HCT116 (cell line): ENCODE results near the gene ETV7.

ENCODE experiments used
- CEBPB ChIP-seq: IDR thresholded peaks from 2 replicates; pipeline ENCODE4 v1.6.1; 2012; ENCODE audit warnings: low read depth
- CTCF ChIP-seq, 3 experiments: fragments of 200-600 bp in 1 of 3; sonication (generic) in 1 of 3; IDR thresholded peaks in 2 of 3; conservative IDR thresholded peaks in 1 of 3; 2 replicates each; pipeline ENCODE4 v1.5.1; 2012 to 2017; ENCODE audit warnings: low read depth in 2 of 3, low read length in 2 of 3, antibody characterized with exemption in 1 of 3, borderline replicate concordance in 1 of 3, control low read depth in 1 of 3, mild to moderate bottlenecking in 1 of 3, mixed read lengths in 1 of 3, mixed run types in 1 of 3, moderate library complexity in 1 of 3; ENCODE audit not compliant: insufficient read depth in 1 of 3
- EZH2 ChIP-seq: fragments of 200-600 bp; sonication (generic); IDR thresholded peaks from 2 replicates; pipeline ENCODE4 v1.6.1; 2017; ENCODE audit warnings: antibody characterized with exemption, mixed run types
- POLR2A ChIP-seq: IDR thresholded peaks from 2 replicates; pipeline ENCODE4 v1.7.0; 2011; ENCODE audit warnings: borderline replicate concordance; ENCODE audit not compliant: insufficient read depth, insufficient read length; ENCODE audit errors: extremely low read depth
- RAD21 ChIP-seq: IDR thresholded peaks from 2 replicates; pipeline ENCODE4 v1.6.1; 2012; ENCODE audit warnings: low read depth, mild to moderate bottlenecking
- SRF ChIP-seq: IDR thresholded peaks from 2 replicates; pipeline ENCODE4 v1.6.1; 2012; ENCODE audit warnings: low read depth
- YY1 ChIP-seq: IDR thresholded peaks from 2 replicates; pipeline ENCODE4 v1.6.1; 2011; ENCODE audit warnings: low read length, low read depth, moderate library complexity, mild to moderate bottlenecking; ENCODE audit not compliant: insufficient replicate concordance; ENCODE audit errors: extremely low read depth
- ZNF274 ChIP-seq: fragments of 200-500 bp; sonication (Bioruptor generic); IDR thresholded peaks from 2 replicates; pipeline ENCODE4 v1.6.1; 2014; ENCODE audit warnings: mild to moderate bottlenecking, low read depth, low read length, inconsistent platforms
- TF ChIP-seq, protein P1 (sequence below): IDR thresholded peaks from 2 replicates; pipeline ENCODE4 v1.6.1; 2012
- TF ChIP-seq, protein P2 (sequence below): IDR thresholded peaks from 2 replicates; pipeline ENCODE4 v1.6.1; 2012

- TF ChIP-seq CEBPB (no peak), CTCF (IDR thresholded peaks at IDR 0.05 in 2 of 3, conservative IDR thresholded peaks at IDR 0.05 in 1 of 3; ENCODE audit: borderline replicate concordance in 1 of 3, insufficient read depth in 1 of 3, low read depth in 2 of 3, low read length in 2 of 3) (no peak), POLR2A (no peak), YY1 (no peak), RAD21 (no peak), EZH2 (no peak), SRF (no peak), ZNF274 (no peak)
- TF ChIP-seq, protein P1, sequence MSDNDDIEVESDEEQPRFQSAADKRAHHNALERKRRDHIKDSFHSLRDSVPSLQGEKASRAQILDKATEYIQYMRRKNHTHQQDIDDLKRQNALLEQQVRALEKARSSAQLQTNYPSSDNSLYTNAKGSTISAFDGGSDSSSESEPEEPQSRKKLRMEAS: no peak
- TF ChIP-seq, protein P2, sequence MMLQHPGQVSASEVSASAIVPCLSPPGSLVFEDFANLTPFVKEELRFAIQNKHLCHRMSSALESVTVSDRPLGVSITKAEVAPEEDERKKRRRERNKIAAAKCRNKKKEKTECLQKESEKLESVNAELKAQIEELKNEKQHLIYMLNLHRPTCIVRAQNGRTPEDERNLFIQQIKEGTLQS: no peak
Measured at GRCh38 chr6:36339146-36339545, 48.3 kb downstream of the ETV7 start.
